K562 (cell line): ENCODE results near the gene ACR. TPM values are rescaled to one million over a fixed set of nuclear protein-coding genes. Genes with fewer than 3 reads are reported as not detected.

ENCODE experiments used
- ATAC-seq: fragments of 200-7000 bp; cut with Tn5 transposase; 3 replicates; pipeline ENCODE4 v1.9.1; 2020; ENCODE audit warnings: moderate library complexity
- BruUV-seq: library from RNA; stranded (reverse); fragments of 400-500 nt; replicated peaks from 2 replicates; lab custom pipeline; 2021; lab: Mats Ljungman, UMichigan
- CTCF ChIA-PET: fragments of 300-600 bp; formaldehyde crosslinking; extraction: SDS; loops from one replicate; lab custom pipeline; 2021; ENCODE audit warnings: low intra/inter-chr PET ratio; lab: Yijun Ruan, JAX
- POLR2A ChIA-PET: fragments of 300-600, 350-650 bp; sonication (Branson Sonifier 250); formaldehyde crosslinking; extraction: SDS; loops from one replicate; lab custom pipeline; 2021; ENCODE audit warnings: antibody characterized with exemption, inconsistent platforms; lab: Yijun Ruan, JAX
- DNase-seq, 4 experiments: peaks; one replicate each; pipeline versions ENCODE4 v3.0.0 to v3.0.0-alpha.2; 2011 to 2018; ENCODE audit warnings: low spot score in 3 of 4, mixed read lengths in 3 of 4; ENCODE audit errors: extremely low read depth in 1 of 4
- FAIRE-seq: peaks from 2 replicates; lab custom pipeline; 2011; peaks lifted over from hg19 to GRCh38; lab: Jason Lieb, UNC
- H2AFZ ChIP-seq: 2 replicates; pipeline ENCODE4 v1.6.0; 2011; ENCODE audit warnings: low read depth, low read length, control low read depth, inconsistent platforms
- H3K27ac ChIP-seq: fragments of 200-600 bp; 3 replicates; pipeline ENCODE4 v1.8.0; 2011; ENCODE audit warnings: low read depth, mild to moderate bottlenecking, control low read depth, inconsistent platforms, low read length, moderate library complexity, mixed read lengths; ENCODE audit errors: extremely low read depth
- H3K27me3 ChIP-seq, 2 experiments: fragments of 300-600 bp in 1 of 2; 2 replicates in 1 of 2; 3 replicates in 1 of 2; pipeline versions ENCODE4 v1.6.0 to v1.8.0; 2011; ENCODE audit warnings: inconsistent platforms in 2 of 2, low read length in 2 of 2, mild to moderate bottlenecking in 1 of 2, mixed read lengths in 1 of 2, moderate library complexity in 1 of 2; ENCODE audit not compliant: control insufficient read depth in 2 of 2, insufficient read depth in 2 of 2
- H3K36me3 ChIP-seq: fragments of 300-600 bp; 3 replicates; pipeline ENCODE4 v1.8.0; 2011; ENCODE audit warnings: mild to moderate bottlenecking, low read length, inconsistent platforms; ENCODE audit not compliant: control insufficient read depth, insufficient read depth
- H3K4me1 ChIP-seq, 2 experiments: fragments of 200-600 bp in 1 of 2; replicated peaks in 1 of 2; 2 replicates in 1 of 2; 3 replicates in 1 of 2; pipeline versions ENCODE4 v1.5.1 to v1.8.0; 2011; ENCODE audit warnings: inconsistent platforms in 2 of 2, low read length in 2 of 2, mild to moderate bottlenecking in 1 of 2, mixed read lengths in 1 of 2, moderate library complexity in 1 of 2; ENCODE audit not compliant: control insufficient read depth in 2 of 2, insufficient read depth in 2 of 2
- H3K4me2 ChIP-seq: 2 replicates; pipeline ENCODE4 v1.6.1; 2011; ENCODE audit warnings: low read length, control low read depth, inconsistent platforms, mixed read lengths; ENCODE audit not compliant: insufficient read depth
- H3K4me3 ChIP-seq: fragments of 200-600 bp; sonication (generic), shearing (Covaris generic); 2 replicates; pipeline ENCODE4 v1.5.1; 2016; ENCODE audit warnings: control low read depth, inconsistent platforms
- H3K79me2 ChIP-seq: fragments of 200-600 bp; 3 replicates; pipeline ENCODE4 v1.8.0; 2011; ENCODE audit warnings: low read length, inconsistent platforms; ENCODE audit not compliant: control insufficient read depth, insufficient read depth
- H3K9ac ChIP-seq, 2 experiments: 2 replicates each; pipeline versions ENCODE4 v1.6.0 to v1.6.1; 2011; ENCODE audit warnings: low read depth in 2 of 2, low read length in 2 of 2, control low read depth in 1 of 2, inconsistent platforms in 1 of 2, mild to moderate bottlenecking in 1 of 2, mixed read lengths in 1 of 2; ENCODE audit not compliant: insufficient read depth in 1 of 2
- H3K9me1 ChIP-seq: one replicate; pipeline ENCODE4 v1.6.0; 2011; ENCODE audit warnings: inconsistent platforms, mild to moderate bottlenecking, low read length, moderate library complexity; ENCODE audit not compliant: control insufficient read depth, insufficient read depth
- H3K9me3 ChIP-seq: replicated peaks from 2 replicates; pipeline ENCODE4 v1.5.1; 2011; ENCODE audit warnings: low read depth, low read length, inconsistent platforms; ENCODE audit not compliant: control insufficient read depth, insufficient read depth
- H4K20me1 ChIP-seq: replicated peaks from 2 replicates; pipeline ENCODE4 v1.6.1; 2011; ENCODE audit warnings: low read length, inconsistent platforms, mixed read lengths; ENCODE audit not compliant: control insufficient read depth, insufficient read depth
- DPF2 ChIP-seq: fragments of 450-650 bp; IDR thresholded peaks from 2 replicates; pipeline ENCODE4 v1.6.1; 2016
- ELF1 ChIP-seq: fragments of 200-800 bp; sonication (Bioruptor generic); IDR thresholded peaks from 2 replicates; pipeline ENCODE4 v1.6.1; 2016; ENCODE audit warnings: missing genetic modification characterization, missing compliant biosample characterization
- KDM5B ChIP-seq: fragments of 200-600 bp; sonication (generic); IDR thresholded peaks from 2 replicates; pipeline ENCODE4 v1.6.1; 2012; ENCODE audit warnings: low read depth, mild to moderate bottlenecking, moderate library complexity, low read length, control low read depth, inconsistent platforms; ENCODE audit not compliant: insufficient replicate concordance
- NCOR1 ChIP-seq: fragments of 450-650 bp; IDR thresholded peaks from 2 replicates; pipeline ENCODE4 v1.6.1; 2016; ENCODE audit warnings: mild to moderate bottlenecking, moderate library complexity
- NR2F6 ChIP-seq: fragments of 450-650 bp; formaldehyde crosslinking; IDR thresholded peaks from 2 replicates; pipeline ENCODE4 v1.4.0; 2020; ENCODE audit warnings: mild to moderate bottlenecking
- PBX2 ChIP-seq, 2 experiments: IDR thresholded peaks in 1 of 2; conservative IDR thresholded peaks in 1 of 2; 2 replicates each; pipeline ENCODE4 v1.6.1; 2016; ENCODE audit warnings: low read depth in 2 of 2, mild to moderate bottlenecking in 1 of 2, missing compliant biosample characterization in 1 of 2, missing genetic modification characterization in 1 of 2, moderate library complexity in 1 of 2
- POLR3G ChIP-seq: IDR thresholded peaks from 2 replicates; pipeline ENCODE4 v1.6.1; 2011; ENCODE audit not compliant: insufficient read length, insufficient replicate concordance; ENCODE audit errors: extremely low read depth
- RAD21 ChIP-seq, 2 experiments: fragments of 250-450 bp in 1 of 2; fragments of 450-650 bp in 1 of 2; sonication (Bioruptor Pico) in 1 of 2; formaldehyde crosslinking in 1 of 2; IDR thresholded peaks in 1 of 2; conservative IDR thresholded peaks in 1 of 2; 2 replicates each; pipeline versions ENCODE4 v1.4.0 to v1.8.0; 2020 to 2022; ENCODE audit warnings: mild to moderate bottlenecking in 2 of 2, moderate library complexity in 1 of 2
- RB1 ChIP-seq: fragments of 450-650 bp; IDR thresholded peaks from 2 replicates; pipeline ENCODE4 v1.6.1; 2017; ENCODE audit warnings: low read depth, mild to moderate bottlenecking
- RBM25 ChIP-seq: fragments of 200-400 bp; formaldehyde crosslinking; IDR thresholded peaks from 2 replicates; pipeline ENCODE4 v1.6.1; 2018; ENCODE audit warnings: low read length, low read depth, moderate library complexity; ENCODE audit not compliant: severe bottlenecking
- SRF ChIP-seq, 2 experiments: fragments of 250-450, 450-650 bp in 1 of 2; sonication (Bioruptor Pico) in 1 of 2; sonication (generic) in 1 of 2; formaldehyde crosslinking; IDR thresholded peaks; 2 replicates each; pipeline versions ENCODE4 v1.5.0 to v1.5.1; 2020 to 2022; ENCODE audit warnings: mild to moderate bottlenecking in 1 of 2, missing genetic modification reagents in 1 of 2
- SRSF1 ChIP-seq: fragments of 200-400 bp; formaldehyde crosslinking; IDR thresholded peaks from 2 replicates; pipeline ENCODE4 v1.6.1; 2017; ENCODE audit warnings: mild to moderate bottlenecking, low read depth, low read length, moderate library complexity
- ZNF140 ChIP-seq: fragments of 250-450 bp; sonication (Bioruptor Pico); IDR thresholded peaks from 2 replicates; pipeline ENCODE4 v1.8.0; 2021; ENCODE audit warnings: moderate library complexity, mild to moderate bottlenecking, inconsistent platforms
- ZNF175 ChIP-seq: fragments of 200-800 bp; sonication (Bioruptor generic); IDR thresholded peaks from 2 replicates; pipeline ENCODE4 v1.6.1; 2016; ENCODE audit warnings: low read depth, mild to moderate bottlenecking, missing genetic modification characterization, missing compliant biosample characterization
- ZNF212 ChIP-seq: fragments of 450-650 bp; formaldehyde crosslinking; IDR thresholded peaks from 2 replicates; pipeline ENCODE4 v1.4.0; 2020; ENCODE audit warnings: mild to moderate bottlenecking
- WGBS: fragments of 100-300 bp; shearing (Covaris generic); methylation state at CpG from one replicate; pipeline ENCODE4 v1.1.6; 2016; ENCODE audit warnings: low coverage, mixed read lengths; ENCODE audit not compliant: insufficient coverage; ENCODE audit errors: missing lambda C conversion rate; 5-methylcytosine and 5-hydroxymethylcytosine counted together
- in situ Hi-C: fragments of 300-500 bp; cut with MboI; formaldehyde crosslinking; loops from 4 replicates; pipeline ENCODE4 v1.15.0; 2018; ENCODE audit warnings: inconsistent platforms, mixed read lengths
- intact Hi-C: fragments of 100-400 bp; cut with micrococcal nuclease; formaldehyde crosslinking; loops from 2 replicates; pipeline ENCODE4 v1.14.2; 2022
- polyA plus RNA-seq, 8 experiments: library from polyadenylated mRNA; depleted of rRNA in 4 of 8; stranded (reverse) in 5 of 8; unstranded in 3 of 8; fragments of >200 nt; fragmentation: Nextera tagmentation in 2 of 8; fragmentation: Illumina TruSeq in 1 of 8; extraction: Ambion mirVana in 2 of 8; extraction: Trizol in 1 of 8; gene quantifications; 2 replicates each; pipeline versions ENCODE4 v1.2.1 to v1.2.3, GENCODE V29; 2011 to 2014; ENCODE audit warnings: inconsistent platforms in 1 of 8, missing spikeins in 1 of 8
- total RNA-seq, 7 experiments: library from RNA; depleted of rRNA in 6 of 7; stranded (reverse); fragments of >200 nt in 6 of 7; fragmentation: Illumina TruSeq in 2 of 7; extraction: Trizol in 2 of 7; gene quantifications; 2 replicates each; pipeline versions ENCODE4 v1.2.1 to v1.2.3, GENCODE V29; 2011 to 2021; ENCODE audit warnings: low replicate concordance in 1 of 7
- TF ChIP-seq, protein P1 (sequence below): fragments of 250-450 bp; sonication (Bioruptor Pico); IDR thresholded peaks from 2 replicates; pipeline ENCODE4 v1.9.0; 2021; ENCODE audit warnings: mild to moderate bottlenecking, inconsistent platforms

Gene ACR
- total and polyA plus RNA-seq, 9 of the 15 experiments (the other 6 are each of a cell fraction or from before 2014, with no cell fraction given) = not detected

DNA sequence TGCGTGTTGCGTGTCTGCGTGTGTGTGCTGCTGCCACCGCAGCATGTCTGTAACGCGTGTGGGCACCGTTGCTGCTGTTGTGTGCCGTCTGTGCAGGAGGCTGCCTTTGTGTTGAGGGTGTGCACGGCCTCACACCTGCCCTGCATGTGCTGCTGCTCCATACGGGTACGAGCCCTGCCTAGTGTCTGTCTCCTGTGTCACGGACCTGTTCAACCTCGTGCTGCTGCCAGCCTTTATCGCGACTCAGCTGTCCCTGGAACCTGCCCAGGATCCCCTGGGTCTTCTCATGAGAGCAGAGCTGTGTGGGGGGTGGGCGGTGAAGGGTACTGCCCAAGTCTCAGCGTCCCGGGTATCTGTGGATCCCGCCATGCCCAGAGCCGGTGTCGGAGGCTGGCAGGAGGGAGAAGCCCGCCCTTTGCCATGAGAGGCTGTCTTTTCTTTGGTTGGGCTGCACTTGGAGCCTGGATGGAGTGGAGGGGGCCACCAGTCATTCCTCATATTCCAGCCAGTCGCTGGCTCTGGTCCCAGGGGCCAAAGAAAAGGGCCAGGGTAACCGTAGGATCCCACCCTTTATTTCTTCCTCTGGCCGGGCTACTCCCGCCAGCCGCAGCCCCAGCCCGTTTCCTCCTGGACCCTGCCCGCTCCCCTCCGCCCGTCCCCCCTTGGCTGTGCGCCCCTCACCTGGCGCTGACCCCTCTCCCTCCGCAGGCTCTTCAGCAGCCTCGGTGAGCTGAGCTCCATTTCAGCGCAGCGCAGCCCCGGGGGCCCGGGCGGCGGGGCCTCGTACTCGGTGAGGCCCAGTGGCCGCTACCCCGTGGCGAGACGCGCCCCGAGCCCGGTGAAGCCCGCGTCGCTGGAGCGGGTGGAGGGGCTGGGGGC lies 7.8 kb upstream of the ACR start:
- ATAC-seq (no peak), FAIRE-seq (no peak), DNase-seq (no peak)
- no peaks in the 10 kb centered on the region for H3K9me1 ChIP-seq
- intact Hi-C loops = no loop called here
- H3K27ac ChIP-seq = no peak overlapping the region
- H3K9me3 ChIP-seq = no peaks in the 10 kb centered on the region
- no peak for TF ChIP-seq POLR3G
- no peak for TF ChIP-seq RAD21 (CRISPR knock-in tag; conservative IDR thresholded peaks at IDR 0.05 in 1 of 2, IDR thresholded peaks at IDR 0.05 in 1 of 2)
- TF ChIP-seq ELF1 (tag) = no peak
- no peak for TF ChIP-seq NR2F6 (CRISPR knock-in tag)
- TF ChIP-seq PBX2 (CRISPR knock-in tag; IDR thresholded peaks at IDR 0.05; ENCODE audit: low read depth) = no peak
- no peak for TF ChIP-seq PBX2 (tag; conservative IDR thresholded peaks at IDR 0.05; ENCODE audit: low read depth)
- no peak for TF ChIP-seq ZNF175 (CRISPR knock-in tag)
- no peak for TF ChIP-seq SRSF1
- no peak for TF ChIP-seq RBM25
- TF ChIP-seq SRF (CRISPR knock-in tag; IDR thresholded peaks at IDR 0.05) = no peak
- no peak for TF ChIP-seq RB1
- no peak for TF ChIP-seq DPF2
- no peak for TF ChIP-seq ZNF140 (CRISPR knock-in tag)
- TF ChIP-seq ZNF212 (CRISPR knock-in tag) = no peak
- no peak for TF ChIP-seq NCOR1
- TF ChIP-seq KDM5B = no peak
- TF ChIP-seq, protein P1, sequence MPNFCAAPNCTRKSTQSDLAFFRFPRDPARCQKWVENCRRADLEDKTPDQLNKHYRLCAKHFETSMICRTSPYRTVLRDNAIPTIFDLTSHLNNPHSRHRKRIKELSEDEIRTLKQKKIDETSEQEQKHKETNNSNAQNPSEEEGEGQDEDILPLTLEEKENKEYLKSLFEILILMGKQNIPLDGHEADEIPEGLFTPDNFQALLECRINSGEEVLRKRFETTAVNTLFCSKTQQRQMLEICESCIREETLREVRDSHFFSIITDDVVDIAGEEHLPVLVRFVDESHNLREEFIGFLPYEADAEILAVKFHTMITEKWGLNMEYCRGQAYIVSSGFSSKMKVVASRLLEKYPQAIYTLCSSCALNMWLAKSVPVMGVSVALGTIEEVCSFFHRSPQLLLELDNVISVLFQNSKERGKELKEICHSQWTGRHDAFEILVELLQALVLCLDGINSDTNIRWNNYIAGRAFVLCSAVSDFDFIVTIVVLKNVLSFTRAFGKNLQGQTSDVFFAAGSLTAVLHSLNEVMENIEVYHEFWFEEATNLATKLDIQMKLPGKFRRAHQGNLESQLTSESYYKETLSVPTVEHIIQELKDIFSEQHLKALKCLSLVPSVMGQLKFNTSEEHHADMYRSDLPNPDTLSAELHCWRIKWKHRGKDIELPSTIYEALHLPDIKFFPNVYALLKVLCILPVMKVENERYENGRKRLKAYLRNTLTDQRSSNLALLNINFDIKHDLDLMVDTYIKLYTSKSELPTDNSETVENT (CRISPR knock-in tag) = no peak
- WGBS = 36% methylated on average over 17 of the region's 54 CpGs
- H3K4me1 ChIP-seq = peaks cover 0 to 14% of the 10 kb centered on the region in 2 experiments; a peak in 3 of 5 replicates
- in situ Hi-C loops = no loop called here
- CTCF ChIA-PET = no interaction called here
- POLR2A ChIA-PET = no interaction called here
- no peak overlapping the region for H2AFZ ChIP-seq
- no peak overlapping the region for H3K4me3 ChIP-seq
- H3K4me2 ChIP-seq = no peak overlapping the region
- H4K20me1 ChIP-seq = no peaks in the 10 kb centered on the region
- H3K36me3 ChIP-seq = no peaks in the 10 kb centered on the region
- peaks cover 0 to 49% of the 10 kb centered on the region in 2 experiments; a peak in 2 of 5 replicates for H3K27me3 ChIP-seq
- H3K79me2 ChIP-seq = no peaks in the 10 kb centered on the region
- no peak overlapping the region for H3K9ac ChIP-seq
- BruUV-seq = no TSS peak
